SK-N-SH (cell line): ENCODE data around the gene YAF2. TPM values are rescaled to one million over a fixed set of nuclear protein-coding genes. Genes with fewer than 3 reads are reported as not detected.

ENCODE experiments used
- CTCF ChIA-PET: fragments of 300-600, 350-600 bp; formaldehyde crosslinking; extraction: SDS; loops from one replicate; lab custom pipeline; 2021; lab: Yijun Ruan, JAX
- POLR2A ChIA-PET: fragments of 350-600 bp; sonication (Branson Sonifier 250); formaldehyde crosslinking; extraction: SDS; loops from one replicate; lab custom pipeline; 2020; ENCODE audit warnings: antibody characterized with exemption, inconsistent platforms; lab: Yijun Ruan, JAX
- DNase-seq: peaks from one replicate; pipeline ENCODE4 v3.0.0; 2012
- H2AFZ ChIP-seq: fragments of 200-600 bp; sonication (generic); 2 replicates; pipeline ENCODE4 v1.8.1; 2016; ENCODE audit warnings: antibody characterized with exemption, mild to moderate bottlenecking, low read depth
- H3F3A ChIP-seq: fragments of 200-600 bp; sonication (generic); replicated peaks from 2 replicates; pipeline ENCODE3; 2016; ENCODE audit warnings: antibody characterized with exemption, mild to moderate bottlenecking; ENCODE audit not compliant: insufficient read depth
- H3K27ac ChIP-seq, 2 experiments: fragments of 200-500 bp in 1 of 2; fragments of 200-600 bp in 1 of 2; sonication (Bioruptor generic) in 1 of 2; sonication (generic), shearing (Covaris generic) in 1 of 2; 2 replicates each; pipeline versions ENCODE4 v1.5.1 to v1.6.1; 2014 to 2016; ENCODE audit warnings: low read depth in 2 of 2, inconsistent platforms in 1 of 2, low read length in 1 of 2, mild to moderate bottlenecking in 1 of 2, mixed read lengths in 1 of 2
- H3K27me3 ChIP-seq: fragments of 200-600 bp; sonication (generic), shearing (Covaris generic); 2 replicates; pipeline ENCODE4 v1.6.1; 2016; ENCODE audit warnings: mixed run types; ENCODE audit not compliant: insufficient read depth
- H3K36me3 ChIP-seq, 2 experiments: fragments of 200-500 bp in 1 of 2; fragments of 200-600 bp in 1 of 2; sonication (Bioruptor generic) in 1 of 2; sonication (generic) in 1 of 2; replicated peaks in 1 of 2; 2 replicates each; pipeline versions ENCODE3 to v1.5.1; 2014 to 2016; ENCODE audit warnings: low read length in 1 of 2, mild to moderate bottlenecking in 1 of 2; ENCODE audit not compliant: insufficient read depth in 2 of 2, control insufficient read depth in 1 of 2
- H3K4me1 ChIP-seq, 2 experiments: fragments of 200-500 bp in 1 of 2; fragments of 200-600 bp in 1 of 2; sonication (Bioruptor generic) in 1 of 2; sonication (generic), shearing (Covaris generic) in 1 of 2; 2 replicates each; pipeline versions ENCODE4 v1.5.1 to v1.6.1; 2014 to 2016; ENCODE audit warnings: low read depth in 1 of 2, low read length in 1 of 2, mixed run types in 1 of 2; ENCODE audit not compliant: insufficient read depth in 2 of 2, control insufficient read depth in 1 of 2
- H3K4me2 ChIP-seq: fragments of 200-600 bp; sonication (generic), shearing (Covaris generic); 2 replicates; pipeline ENCODE4 v1.6.1; 2017; ENCODE audit warnings: mixed run types
- H3K4me3 ChIP-seq, 2 experiments: fragments of 200-500 bp in 1 of 2; fragments of 200-600 bp in 1 of 2; sonication (Bioruptor generic) in 1 of 2; sonication (generic), shearing (Covaris generic) in 1 of 2; 2 replicates each; pipeline versions ENCODE4 v1.5.1 to v1.8.1; 2014 to 2016; ENCODE audit warnings: low read depth in 2 of 2, inconsistent platforms in 1 of 2, low read length in 1 of 2, mild to moderate bottlenecking in 1 of 2, mixed read lengths in 1 of 2, moderate library complexity in 1 of 2
- H3K79me2 ChIP-seq: fragments of 200-600 bp; sonication (generic); 2 replicates; pipeline ENCODE4 v1.8.1; 2017; ENCODE audit warnings: mild to moderate bottlenecking; ENCODE audit not compliant: insufficient read depth
- H3K9ac ChIP-seq: fragments of 200-600 bp; sonication (generic); 2 replicates; pipeline ENCODE4 v1.6.1; 2017; ENCODE audit warnings: mixed run types
- H3K9me2 ChIP-seq: fragments of 200-600 bp; sonication (generic); 2 replicates; pipeline ENCODE4 v1.6.1; 2017; ENCODE audit warnings: mixed run types
- H3K9me3 ChIP-seq: fragments of 200-600 bp; sonication (generic); 2 replicates; pipeline ENCODE4 v1.6.1; 2017; ENCODE audit warnings: mixed run types, mild to moderate bottlenecking, moderate library complexity
- H4K20me1 ChIP-seq: fragments of 200-600 bp; sonication (generic); 2 replicates; pipeline ENCODE4 v1.6.1; 2017; ENCODE audit warnings: mild to moderate bottlenecking, mixed run types; ENCODE audit not compliant: insufficient read depth
- CHD2 ChIP-seq: fragments of 150-350 bp; IDR thresholded peaks from 2 replicates; pipeline ENCODE4 v1.6.1; 2018; ENCODE audit warnings: low read length; ENCODE audit not compliant: partially characterized antibody
- EP300 ChIP-seq, 2 experiments: IDR thresholded peaks; 2 replicates each; pipeline versions ENCODE4 v1.4.0 to v1.6.1; 2012; ENCODE audit warnings: borderline replicate concordance in 1 of 2, low read depth in 1 of 2, low read length in 1 of 2
- EZH2phosphoT487 ChIP-seq: fragments of 200-600 bp; sonication (generic); IDR thresholded peaks from 2 replicates; pipeline ENCODE4 v1.6.1; 2017; ENCODE audit warnings: low read depth, mixed run types, mild to moderate bottlenecking, antibody characterized with exemption, moderate library complexity, borderline replicate concordance
- FOSL2 ChIP-seq: IDR thresholded peaks from 2 replicates; pipeline ENCODE4 v1.4.0; 2012; ENCODE audit warnings: low read depth, mild to moderate bottlenecking, moderate library complexity, borderline replicate concordance
- GABPA ChIP-seq: IDR thresholded peaks from 2 replicates; pipeline ENCODE4 v1.4.0; 2012; ENCODE audit warnings: low read depth, mild to moderate bottlenecking
- GATA2 ChIP-seq: sonication (generic); formaldehyde crosslinking; IDR thresholded peaks from 2 replicates; pipeline ENCODE4 v1.5.0; 2020; ENCODE audit warnings: mild to moderate bottlenecking, missing genetic modification reagents
- JUND ChIP-seq: IDR thresholded peaks from 2 replicates; pipeline ENCODE4 v1.4.0; 2012
- MEF2A ChIP-seq: IDR thresholded peaks from 2 replicates; pipeline ENCODE4 v1.4.0; 2012; ENCODE audit warnings: low read depth, borderline replicate concordance
- MXI1 ChIP-seq: IDR thresholded peaks from 2 replicates; pipeline ENCODE4 v1.6.1; 2012; ENCODE audit warnings: mild to moderate bottlenecking, low read depth, low read length, improper control_type of control experiment
- NFIC ChIP-seq: IDR thresholded peaks from 2 replicates; pipeline ENCODE4 v1.4.0; 2012; ENCODE audit warnings: borderline replicate concordance
- POLR2AphosphoS5 ChIP-seq: IDR thresholded peaks from 2 replicates; pipeline ENCODE4 v1.6.1; 2012; ENCODE audit warnings: low read depth, low read length
- RCOR1 ChIP-seq: fragments of 150-350 bp; IDR thresholded peaks from 2 replicates; pipeline ENCODE4 v1.6.1; 2017; ENCODE audit warnings: antibody characterized with exemption, low read length
- RFX5 ChIP-seq: IDR thresholded peaks from 2 replicates; pipeline ENCODE4 v1.6.1; 2012; ENCODE audit warnings: mild to moderate bottlenecking, improper control_type of control experiment, low read length
- RXRA ChIP-seq: IDR thresholded peaks from 2 replicates; pipeline ENCODE4 v1.4.0; 2012; ENCODE audit warnings: low read depth, mild to moderate bottlenecking, borderline replicate concordance
- SIN3A ChIP-seq: IDR thresholded peaks from 2 replicates; pipeline ENCODE4 v1.6.1; 2012; ENCODE audit warnings: low read depth, mild to moderate bottlenecking, low read length, moderate library complexity, borderline replicate concordance
- SMC3 ChIP-seq: IDR thresholded peaks from 2 replicates; pipeline ENCODE4 v1.6.1; 2012; ENCODE audit warnings: low read depth, low read length, improper control_type of control experiment
- TAF1 ChIP-seq: IDR thresholded peaks from 2 replicates; pipeline ENCODE4 v1.6.1; 2012; ENCODE audit warnings: low read depth, mild to moderate bottlenecking, low read length, moderate library complexity, borderline replicate concordance
- TCF12 ChIP-seq: IDR thresholded peaks from 2 replicates; pipeline ENCODE4 v1.4.0; 2012
- YY1 ChIP-seq: IDR thresholded peaks from 2 replicates; pipeline ENCODE4 v1.4.0; 2012; ENCODE audit warnings: low read depth, mild to moderate bottlenecking
- WGBS: methylation state at CpG from one replicate; pipeline ENCODE4 v1.1.6; 2017; ENCODE audit warnings: low lambda C conversion rate; 5-methylcytosine and 5-hydroxymethylcytosine counted together
- polyA plus RNA-seq, 3 experiments: library from polyadenylated mRNA; depleted of rRNA; stranded (reverse); fragments of >200 nt; gene quantifications; 2 replicates each; pipeline ENCODE4 v1.2.3, GENCODE V29; 2012
- TF ChIP-seq, protein P1 (sequence below): IDR thresholded peaks from 2 replicates; pipeline ENCODE4; 2012
- TF ChIP-seq, protein P2 (sequence below): IDR thresholded peaks from 2 replicates; pipeline ENCODE4 v1.4.0; 2012; ENCODE audit warnings: low read depth

The YAF2 gene
- polyA plus RNA-seq, 1 of the 3 experiments (the other 2 are of a cell fraction): 5.3 TPM

DNA sequence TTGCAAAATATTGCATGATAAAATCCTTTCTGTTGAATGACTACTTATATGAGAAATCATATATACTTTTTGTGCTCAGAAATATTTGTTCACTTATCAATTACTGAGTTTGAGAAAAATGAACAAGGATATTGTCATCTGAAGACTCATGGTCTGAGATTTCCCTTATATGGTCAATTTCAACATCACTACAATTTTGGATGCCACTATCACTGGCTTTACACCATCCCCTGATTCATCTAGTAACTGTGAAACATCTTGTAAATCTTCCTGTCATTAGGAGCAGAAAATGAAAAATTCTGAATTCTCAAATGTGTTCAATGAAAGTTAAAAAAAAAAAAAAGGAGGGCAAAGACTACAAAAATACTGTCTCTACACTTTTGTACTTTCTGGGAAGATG lies 71.5 kb downstream of the YAF2 start:
- H3K4me3 ChIP-seq: no peak overlapping the region
- no peaks in the 10 kb centered on the region for H4K20me1 ChIP-seq
- H3K9me2 ChIP-seq: no peaks in the 10 kb centered on the region
- POLR2A ChIA-PET: no interaction called here
- no peaks in the 10 kb centered on the region; the same call in none of the 2 replicates for H3K79me2 ChIP-seq
- no peak for TF ChIP-seq RCOR1
- no peak for TF ChIP-seq MEF2A
- TF ChIP-seq RXRA: no peak
- no peak for TF ChIP-seq SMC3
- TF ChIP-seq SIN3A: no peak
- no peak for TF ChIP-seq POLR2AphosphoS5
- no peak for TF ChIP-seq FOSL2
- no peak for TF ChIP-seq NFIC
- TF ChIP-seq MXI1: no peak
- TF ChIP-seq GATA2 (CRISPR knock-in tag): no peak
- TF ChIP-seq TCF12: no peak
- no peak for TF ChIP-seq RFX5
- no peak for TF ChIP-seq JUND
- H3K4me2 ChIP-seq: no peak overlapping the region
- no peak overlapping the region for H2AFZ ChIP-seq
- peaks cover 14% of the 10 kb centered on the region for H3F3A ChIP-seq
- no peak overlapping the region for H3K27ac ChIP-seq
- CTCF ChIA-PET: no interaction called here
- H3K4me1 ChIP-seq: peaks cover 0 to 21% of the 10 kb centered on the region in 2 experiments; a peak in 2 of 4 replicates
- peaks cover under 1 to 10% of the 10 kb centered on the region in 2 experiments for H3K36me3 ChIP-seq
- H3K27me3 ChIP-seq: no peaks in the 10 kb centered on the region
- no peaks in the 10 kb centered on the region for H3K9me3 ChIP-seq
- no peak overlapping the region for H3K9ac ChIP-seq
- DNase-seq: no peak

DNA sequence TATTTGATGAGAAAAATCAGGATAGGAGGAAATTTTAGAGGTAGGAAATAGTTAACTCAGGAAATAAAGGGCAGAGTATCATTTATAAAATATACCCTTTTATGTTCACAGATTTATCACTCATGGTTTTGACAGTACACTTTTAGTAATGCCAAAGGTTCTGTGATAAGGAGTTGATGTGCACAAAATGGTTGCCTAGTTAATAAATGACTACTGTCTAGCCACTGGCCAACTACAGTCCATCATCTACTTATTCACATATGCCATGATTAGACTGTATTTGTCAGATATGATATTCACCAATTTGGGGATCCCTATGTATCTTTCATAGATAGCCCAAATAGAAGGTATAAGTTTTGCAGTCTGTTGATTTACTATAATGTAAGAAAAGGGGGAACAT lies 74.1 kb downstream of the YAF2 start:
- no peak overlapping the region for H3K27ac ChIP-seq
- ChIA-PET CTCF (no interaction called here), POLR2A (no interaction called here)
- no peak for DNase-seq
- H3K4me2 ChIP-seq: no peak overlapping the region
- TF ChIP-seq RCOR1: no peak
- no peak overlapping the region for H2AFZ ChIP-seq
- no peak overlapping the region for H3K9ac ChIP-seq
- H3K4me1 ChIP-seq: peaks cover 0 to 23% of the 10 kb centered on the region in 2 experiments; a peak in 2 of 4 replicates
- no peaks in the 10 kb centered on the region for H4K20me1 ChIP-seq
- H3K4me3 ChIP-seq: no peak overlapping the region
- no peaks in the 10 kb centered on the region for H3K9me3 ChIP-seq
- peaks cover 27 to 30% of the 10 kb centered on the region in 2 experiments for H3K36me3 ChIP-seq
- H3K9me2 ChIP-seq: no peaks in the 10 kb centered on the region
- no peaks in the 10 kb centered on the region; the same call in none of the 2 replicates for H3K79me2 ChIP-seq
- H3F3A ChIP-seq: peaks cover 18% of the 10 kb centered on the region
- no peaks in the 10 kb centered on the region for H3K27me3 ChIP-seq

DNA sequence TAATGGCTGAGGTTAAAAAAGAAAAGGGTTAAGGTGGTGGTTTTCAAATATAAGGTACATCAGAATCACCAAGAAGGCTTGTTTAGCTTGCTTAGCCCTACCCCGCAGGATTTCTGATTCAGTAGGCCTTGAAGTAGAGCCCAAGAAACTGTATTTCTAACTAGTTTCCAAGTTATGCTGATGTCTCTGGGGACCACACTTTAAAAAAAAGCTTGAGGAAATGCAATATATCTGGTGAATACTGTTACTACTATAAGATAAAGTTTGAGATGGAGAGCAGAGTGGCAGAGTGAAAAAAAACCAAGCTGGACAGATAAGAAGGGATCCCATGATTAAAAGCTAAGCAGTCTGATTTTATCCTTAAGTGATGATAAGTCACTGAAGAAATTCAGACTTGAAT lies 75.1 kb downstream of the YAF2 start:
- Histone ChIP-seq H3K4me2 (0 out of 2 replicates have a peak overlapping the region, but pooled peaks have one; percentile 15), H3K4me1 (peaks cover 0 to 23% of the 10 kb centered on the region in 2 experiments; a peak in 2 of 4 replicates), H3K27ac (0 out of 4 replicates have a peak overlapping the region, but pooled peaks of 1 of the 2 experiments have one; percentile 21), H4K20me1 (no peaks in the 10 kb centered on the region), H3K36me3 (peaks cover 34 to 35% of the 10 kb centered on the region in 2 experiments), H3K9me3 (no peaks in the 10 kb centered on the region), H3F3A (peaks cover 18% of the 10 kb centered on the region), H3K27me3 (no peaks in the 10 kb centered on the region), H3K4me3 (no peak overlapping the region), H2AFZ (no peak overlapping the region), H3K79me2 (no peaks in the 10 kb centered on the region; the same call in 1 of the 2 replicates), H3K9ac (no peak overlapping the region), H3K9me2 (no peaks in the 10 kb centered on the region)
- TF ChIP-seq MXI1 (no peak), JUND (no peak), CHD2 (no peak), RCOR1 (no peak), MEF2A (no peak), TCF12 (no peak), RFX5 (no peak), EP300 (IDR thresholded peaks at IDR 0.05; ENCODE audit: borderline replicate concordance in 1 of 2, low read depth in 1 of 2, low read length in 1 of 2) (no peak), EZH2phosphoT487 (no peak), GABPA (no peak), SIN3A (no peak), TAF1 (no peak), YY1 (no peak)
- TF ChIP-seq, protein P1, sequence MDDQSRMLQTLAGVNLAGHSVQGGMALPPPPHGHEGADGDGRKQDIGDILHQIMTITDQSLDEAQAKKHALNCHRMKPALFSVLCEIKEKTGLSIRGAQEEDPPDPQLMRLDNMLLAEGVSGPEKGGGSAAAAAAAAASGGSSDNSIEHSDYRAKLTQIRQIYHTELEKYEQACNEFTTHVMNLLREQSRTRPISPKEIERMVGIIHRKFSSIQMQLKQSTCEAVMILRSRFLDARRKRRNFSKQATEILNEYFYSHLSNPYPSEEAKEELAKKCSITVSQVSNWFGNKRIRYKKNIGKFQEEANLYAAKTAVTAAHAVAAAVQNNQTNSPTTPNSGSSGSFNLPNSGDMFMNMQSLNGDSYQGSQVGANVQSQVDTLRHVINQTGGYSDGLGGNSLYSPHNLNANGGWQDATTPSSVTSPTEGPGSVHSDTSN: no peak
- TF ChIP-seq, protein P2, sequence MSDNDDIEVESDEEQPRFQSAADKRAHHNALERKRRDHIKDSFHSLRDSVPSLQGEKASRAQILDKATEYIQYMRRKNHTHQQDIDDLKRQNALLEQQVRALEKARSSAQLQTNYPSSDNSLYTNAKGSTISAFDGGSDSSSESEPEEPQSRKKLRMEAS: no peak
- DNase-seq: no peak
- ChIA-PET CTCF (no interaction called here), POLR2A (no interaction called here)
- WGBS: 93% methylated on average over 1 of the region's 1 CpG
